GM19035 (cell line): ENCODE measurements around the gene CDK13.
A peak's percentile ranks its signal among the peaks of the same experiment; 100 is the strongest.

ENCODE experiments used
- ATAC-seq: cut with Tn5 transposase; IDR thresholded peaks from one replicate; pipeline ENCODE4 v1.9.1; 2021; ENCODE audit not compliant: unreplicated experiment

The CDK13 gene

DNA sequence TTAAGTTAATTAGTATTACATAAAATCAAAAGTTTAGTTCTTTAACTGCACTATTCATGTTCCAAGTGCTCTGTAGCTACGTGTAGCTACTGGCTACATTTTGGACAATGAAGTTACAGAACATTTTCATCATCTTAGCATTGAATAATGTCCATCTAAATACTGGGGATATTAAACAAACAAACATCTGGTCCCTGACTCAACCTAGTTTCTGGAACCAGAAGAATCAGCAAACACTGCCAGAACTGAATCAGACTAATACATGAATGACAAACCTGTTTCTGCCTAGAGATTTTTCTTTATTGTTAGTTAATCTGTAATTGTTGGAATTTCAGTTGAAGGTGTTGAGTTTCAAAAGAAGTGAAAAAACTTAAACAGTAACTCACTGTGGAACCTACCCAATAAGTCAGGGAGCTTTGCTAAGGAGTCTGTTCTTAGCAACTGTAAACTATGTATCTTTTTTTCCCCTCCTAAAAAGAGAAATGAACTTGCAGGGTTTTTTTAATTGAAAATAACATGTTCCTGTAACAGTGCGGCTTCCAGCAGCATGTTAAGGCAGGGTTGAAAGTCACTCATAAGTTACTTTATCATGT, 58.3 kb downstream of the CDK13 start:
- no peak for ATAC-seq

DNA sequence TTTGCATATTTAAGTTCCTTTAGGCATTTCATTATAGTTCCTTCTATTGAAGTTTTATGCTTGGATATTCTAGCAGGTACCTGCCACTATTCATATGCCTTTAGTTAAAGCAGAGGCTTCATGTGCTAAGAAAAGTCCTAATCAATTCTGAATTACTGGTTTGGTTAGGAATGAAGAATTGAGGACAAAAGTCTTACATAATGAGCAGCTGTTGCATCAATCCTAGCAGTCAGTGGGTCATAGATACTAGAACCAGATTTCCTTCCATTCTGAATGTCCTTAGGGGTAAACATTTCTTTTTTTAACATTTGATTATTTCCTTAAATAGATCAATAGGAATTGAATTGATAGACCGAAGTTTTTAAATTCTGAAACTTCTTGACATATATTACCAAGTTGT, 59.2 kb downstream of the CDK13 start:
- no peak for ATAC-seq

DNA sequence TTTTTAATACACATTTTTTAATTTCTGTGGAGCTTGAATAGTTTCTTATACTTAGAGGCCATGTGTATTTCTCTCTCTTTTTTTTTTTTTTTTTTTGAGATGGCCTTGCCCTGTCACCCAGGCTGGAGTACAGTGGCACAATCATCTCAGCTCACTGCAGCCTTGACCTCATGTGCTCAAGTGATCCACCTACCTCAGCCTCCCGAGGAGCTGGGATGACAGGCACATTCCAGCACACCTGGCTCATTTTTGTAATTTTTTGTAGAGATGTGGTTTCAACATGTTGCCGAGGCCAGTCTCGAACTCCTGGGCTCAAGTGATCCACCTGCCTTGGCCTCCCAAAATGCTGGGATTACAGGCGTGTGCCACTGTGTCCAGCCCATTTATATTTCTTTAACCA, 64.3 kb downstream of the CDK13 start:
- ATAC-seq = no peak

DNA sequence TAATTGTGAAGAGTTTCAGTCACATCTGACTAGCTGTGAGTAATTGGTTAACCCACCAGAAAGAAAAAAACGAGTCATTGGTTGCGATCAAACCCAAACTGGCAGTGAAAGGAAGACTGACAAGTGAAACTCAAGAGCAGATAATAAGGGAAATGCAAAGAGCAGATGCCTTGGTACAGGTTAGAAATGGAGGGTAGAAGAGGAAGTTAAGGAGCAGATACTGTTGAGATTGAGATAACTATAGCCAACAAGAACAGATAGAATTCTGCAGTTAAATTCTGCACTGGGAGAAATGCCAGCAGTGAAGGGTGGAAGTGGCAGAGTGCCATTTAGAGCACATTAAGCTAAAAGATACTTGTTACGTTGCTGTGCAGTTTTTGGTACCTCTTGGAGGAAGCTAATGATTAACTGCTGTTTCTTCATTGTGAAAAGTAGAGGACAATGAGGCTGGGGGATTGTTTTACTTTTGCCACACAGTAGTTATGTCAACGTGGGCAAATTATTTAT, 65.8 kb downstream of the CDK13 start:
- peak; percentile 81 for ATAC-seq

DNA sequence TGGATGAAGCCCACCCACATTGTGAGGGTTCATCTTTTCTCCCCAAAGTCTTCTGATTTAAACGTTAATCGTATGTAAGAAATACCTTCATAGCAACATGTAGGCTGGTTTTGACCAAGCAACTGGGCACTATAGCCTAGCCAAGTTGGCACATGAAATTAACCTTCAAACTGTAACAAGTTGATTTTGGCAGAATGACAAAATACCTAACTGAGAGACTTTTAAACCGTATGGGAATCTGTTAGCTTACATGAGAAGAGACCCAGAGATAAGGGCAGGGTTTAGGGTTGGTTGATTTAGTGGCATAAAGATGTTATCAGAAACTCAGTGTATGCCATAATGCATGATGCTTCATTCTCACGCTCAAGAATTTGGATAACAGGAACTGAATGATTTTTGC, 69.5 kb downstream of the CDK13 start:
- ATAC-seq = no peak

DNA sequence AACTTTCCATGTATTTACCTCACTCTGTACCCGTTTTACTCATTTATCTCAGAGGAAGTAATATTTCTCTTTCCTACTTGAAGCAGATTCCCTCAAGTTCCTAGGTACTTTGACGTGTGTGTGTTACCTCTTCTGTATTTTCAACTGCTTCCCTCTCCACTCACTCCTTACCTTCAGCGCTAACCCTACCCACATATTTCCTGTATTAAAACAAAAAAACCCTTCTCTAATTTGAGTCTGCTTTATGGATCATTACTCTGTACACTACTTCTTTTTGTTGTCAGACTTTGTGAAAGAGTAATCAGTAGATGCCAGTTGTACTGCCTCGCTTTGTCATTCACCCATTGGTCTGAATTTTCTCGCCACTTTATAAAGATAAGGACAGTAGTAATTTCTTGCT, 74.0 kb downstream of the CDK13 start:
- ATAC-seq = no peak

DNA sequence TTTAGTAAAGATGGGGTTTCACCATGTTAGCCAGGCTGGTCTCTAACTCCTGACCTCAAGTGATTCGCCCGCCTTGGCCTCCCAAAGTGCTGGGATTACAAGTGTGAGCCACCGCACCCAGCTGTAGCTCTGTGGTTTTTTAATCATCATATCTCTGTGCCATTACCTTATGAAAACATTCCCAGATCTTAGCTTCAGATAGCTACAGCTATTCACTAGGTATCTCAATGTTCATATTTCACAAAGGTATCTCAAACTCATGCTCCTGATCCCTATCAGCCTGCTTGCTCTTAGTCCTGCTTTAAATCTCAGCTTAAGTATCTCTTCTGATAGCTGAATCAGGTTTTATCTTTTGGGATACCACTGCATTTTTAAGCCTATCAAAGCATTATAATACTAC, 74.8 kb downstream of the CDK13 start:
- no peak for ATAC-seq

DNA sequence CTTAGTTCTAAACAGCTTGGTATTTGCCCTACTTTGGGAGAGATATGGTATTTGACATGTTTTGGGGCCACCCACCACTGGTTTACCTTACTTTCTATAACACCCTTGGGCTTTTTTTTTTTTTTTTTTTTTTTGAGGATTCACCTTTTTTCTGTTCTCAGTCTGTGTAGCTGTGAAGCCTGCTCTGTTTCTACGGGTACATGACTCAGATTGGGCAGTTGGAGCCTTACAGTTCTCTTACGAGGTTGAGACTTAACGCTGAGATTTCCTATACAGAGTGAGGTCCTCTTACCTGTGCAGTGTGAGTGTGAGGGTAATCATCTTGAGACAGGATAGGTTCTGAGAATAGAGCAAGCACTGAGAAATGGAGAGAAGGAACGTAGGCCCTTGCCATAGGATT, 77.5 kb downstream of the CDK13 start:
- peak; percentile 56 for ATAC-seq

DNA sequence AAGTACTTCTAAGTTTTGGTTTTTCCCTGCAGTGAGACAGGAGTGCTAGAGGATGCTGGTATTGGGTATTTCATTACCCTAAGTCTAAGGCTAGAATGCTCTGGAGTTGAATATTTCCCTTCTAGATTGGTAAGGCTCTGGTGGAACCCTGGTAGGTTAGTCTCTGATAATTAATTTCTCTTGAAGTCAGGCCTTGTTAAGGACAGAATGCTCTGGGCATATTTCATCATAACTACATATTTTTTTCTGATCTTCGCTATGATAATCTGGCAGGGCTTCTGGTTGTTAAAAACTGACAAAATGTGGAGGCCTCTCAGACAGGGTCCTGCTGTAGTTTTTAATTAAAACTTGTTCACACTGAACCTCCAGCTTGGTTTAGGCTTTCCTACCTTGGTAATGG, 83.8 kb downstream of the CDK13 start:
- no peak for ATAC-seq

DNA sequence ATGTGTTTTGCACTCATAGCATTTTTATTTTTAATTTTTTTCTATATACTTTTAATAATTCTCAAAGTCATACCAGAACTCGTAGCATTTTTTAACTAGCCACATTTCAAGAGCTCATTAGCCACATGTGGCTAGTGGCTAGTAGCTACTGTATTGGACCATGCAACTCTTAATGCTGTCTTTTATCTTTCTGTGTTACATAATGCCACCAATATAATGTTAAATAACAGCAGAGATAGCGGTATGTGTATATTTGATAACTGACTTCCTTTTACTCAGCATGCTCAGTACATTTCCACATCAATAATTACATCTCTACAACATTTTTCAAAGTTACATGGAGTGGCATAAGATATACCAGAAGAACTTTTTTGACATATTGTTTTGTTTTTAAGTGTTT, 91.4 kb downstream of the CDK13 start:
- no peak for ATAC-seq

DNA sequence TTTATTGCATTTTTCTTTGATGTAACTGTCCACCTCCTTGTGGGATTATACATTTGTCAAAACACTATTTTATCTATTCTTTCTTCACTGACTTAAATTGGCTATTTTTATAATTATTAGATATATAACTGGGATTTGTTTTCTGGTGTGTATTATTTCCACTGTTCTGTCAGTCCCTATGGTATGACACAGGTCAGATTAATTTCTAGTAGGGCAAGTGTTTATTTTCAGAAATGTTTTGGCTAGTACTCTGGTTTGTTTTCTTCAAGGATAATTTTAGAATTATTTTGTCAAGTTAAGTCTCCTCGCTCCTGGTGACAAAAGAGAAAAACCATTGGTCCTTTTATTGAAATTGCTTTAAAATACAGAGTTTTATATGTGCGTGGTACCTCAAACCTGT, 93.1 kb downstream of the CDK13 start:
- no peak for ATAC-seq

DNA sequence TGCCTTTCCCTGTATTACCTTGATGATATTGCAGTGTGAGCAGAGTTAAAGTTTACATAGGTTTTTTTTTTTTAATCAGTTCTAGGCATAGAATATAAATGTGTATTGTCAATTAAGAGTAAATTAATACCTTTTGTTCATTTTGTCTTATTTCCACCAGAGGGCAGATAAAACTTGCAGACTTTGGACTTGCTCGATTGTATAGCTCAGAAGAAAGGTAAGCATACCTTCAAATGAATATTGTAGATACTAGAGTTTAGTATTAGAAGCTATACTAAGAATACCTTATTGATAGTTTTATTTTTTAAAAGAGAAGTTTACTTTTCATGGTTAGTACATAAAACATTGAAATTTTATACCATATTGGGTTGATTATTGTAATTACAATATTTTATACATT, 97.6 kb downstream of the CDK13 start:
- no peak for ATAC-seq

DNA sequence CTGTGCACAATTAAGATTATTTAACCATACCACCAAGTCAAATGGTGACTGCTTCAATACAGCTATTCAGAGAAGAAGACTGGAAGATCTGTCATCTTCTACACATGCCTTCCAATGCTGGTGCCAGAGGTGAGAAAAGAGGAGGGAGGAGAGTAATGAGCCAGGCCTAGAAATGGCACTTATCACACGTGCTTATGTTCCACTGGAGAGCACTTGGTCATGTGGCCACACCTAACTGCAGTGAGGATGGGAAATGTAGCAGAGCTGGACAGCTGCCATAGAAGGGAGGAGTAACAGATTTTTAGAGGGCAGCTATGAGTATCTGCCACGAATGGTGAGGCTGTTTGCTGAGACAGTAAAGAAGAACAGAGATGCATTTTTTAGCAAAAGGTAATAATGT, 107.2 kb downstream of the CDK13 start:
- ATAC-seq = no peak

DNA sequence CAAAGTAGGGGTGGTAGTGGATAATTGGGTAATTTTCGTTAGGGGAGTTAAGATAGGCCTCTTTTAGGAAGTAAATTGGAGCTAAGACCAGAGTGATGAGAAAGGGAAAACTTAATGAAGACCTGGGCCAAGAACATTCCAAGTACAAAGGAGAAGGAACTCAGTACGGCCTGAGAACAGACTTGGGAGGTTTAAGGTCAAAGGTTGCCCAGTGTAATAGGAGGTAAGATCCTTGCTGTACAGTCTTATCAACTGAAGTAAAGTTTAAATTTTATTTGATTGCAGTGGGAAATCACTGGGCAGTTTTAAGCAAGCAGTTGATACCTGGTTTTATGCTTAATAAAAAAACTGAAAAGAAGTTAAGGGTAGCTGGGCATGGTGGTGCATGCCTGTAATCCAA, 108.0 kb downstream of the CDK13 start:
- no peak for ATAC-seq

DNA sequence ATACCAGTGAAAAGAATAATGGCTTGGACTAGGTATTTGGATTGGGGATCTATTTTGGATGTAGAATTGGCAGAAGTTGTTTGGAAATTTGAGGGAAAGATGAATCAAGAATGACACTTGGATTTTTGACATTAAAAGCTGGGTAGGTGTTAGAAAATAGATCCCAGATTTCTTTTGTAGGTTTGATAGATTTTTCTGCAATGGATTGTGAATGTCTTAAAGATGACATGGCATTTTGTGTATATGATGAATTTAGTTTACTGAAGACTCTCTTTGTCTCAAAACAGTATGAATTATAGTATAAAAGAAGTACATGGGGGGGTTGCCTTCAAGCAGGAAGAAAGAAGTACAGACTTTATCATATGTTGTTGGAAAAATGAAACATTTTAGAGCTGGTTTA, 108.6 kb downstream of the CDK13 start:
- no peak for ATAC-seq

DNA sequence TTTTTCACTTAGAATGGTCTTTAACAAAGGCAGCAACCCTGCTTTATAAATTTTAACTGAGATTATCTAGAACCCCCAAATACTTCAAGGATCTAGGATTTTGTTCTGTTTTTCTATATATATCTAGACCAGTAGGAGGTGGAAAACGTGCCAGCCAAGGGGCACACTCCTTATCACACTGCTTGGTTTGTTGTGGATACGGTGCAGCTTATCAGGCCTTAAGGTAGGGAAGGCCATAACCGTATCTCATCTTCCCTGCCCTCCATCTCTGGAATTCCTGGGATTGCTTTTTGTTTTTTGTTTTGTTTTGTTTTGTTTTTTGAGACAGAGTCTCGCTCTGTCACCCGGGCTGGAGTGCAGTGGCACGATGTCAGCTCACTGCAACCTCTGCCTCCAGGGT, 109.0 kb downstream of the CDK13 start:
- ATAC-seq = no peak

DNA sequence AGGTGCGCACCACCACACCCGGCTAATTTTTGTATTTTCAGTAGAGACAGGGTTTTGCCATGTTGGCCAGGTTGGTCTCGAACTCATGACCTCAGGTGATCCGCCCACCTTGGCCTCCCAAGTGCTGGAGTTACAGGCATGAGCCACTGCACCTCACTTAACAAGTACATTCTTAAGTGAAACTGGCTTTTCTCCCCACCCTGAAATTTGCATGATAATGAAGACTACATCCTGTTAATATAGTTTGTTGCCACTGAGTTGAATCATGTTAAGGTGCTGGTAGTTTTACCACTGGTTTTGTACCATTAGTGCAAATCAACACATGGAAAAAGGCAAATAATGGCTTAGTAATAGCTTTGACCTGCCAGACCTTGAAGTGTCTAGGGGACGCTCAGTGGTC, 122.2 kb downstream of the CDK13 start:
- ATAC-seq = no peak

DNA sequence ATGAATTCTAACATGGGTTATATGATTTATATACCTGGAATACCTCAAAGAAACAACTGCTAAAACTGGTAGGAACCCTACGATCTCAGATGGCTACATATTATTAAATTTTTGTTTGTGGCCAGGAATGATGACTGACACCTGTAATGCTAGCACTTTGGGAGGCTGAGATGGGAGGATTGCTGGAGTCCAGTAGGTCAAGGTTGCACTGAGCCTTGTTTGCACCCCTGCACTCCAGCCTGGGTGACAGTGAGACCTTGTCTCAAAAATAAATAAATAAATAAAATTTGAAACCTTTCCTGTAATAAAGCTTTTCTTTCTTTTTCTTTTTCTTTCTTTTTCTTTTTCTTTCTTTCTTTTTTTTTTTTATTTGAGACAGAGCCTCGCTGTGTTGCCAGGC, 123.2 kb downstream of the CDK13 start:
- no peak for ATAC-seq

DNA sequence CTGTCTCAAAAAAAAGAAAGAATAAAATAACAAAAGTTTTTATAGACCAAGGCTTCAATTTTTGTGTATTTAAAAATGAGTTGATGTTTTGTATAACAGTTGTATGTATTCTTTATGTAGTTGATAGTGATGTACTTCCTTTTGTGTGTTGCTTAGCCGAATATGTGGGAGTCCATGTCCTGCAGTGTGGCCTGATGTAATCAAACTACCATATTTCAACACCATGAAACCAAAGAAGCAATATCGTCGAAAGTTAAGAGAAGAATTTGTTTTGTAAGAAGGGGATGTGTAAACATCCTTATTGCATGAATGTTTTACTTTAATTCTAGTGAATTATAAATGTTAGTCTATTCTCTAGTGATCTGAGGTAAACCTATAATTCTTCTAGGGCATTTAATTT, 127.8 kb downstream of the CDK13 start:
- ATAC-seq = no peak

DNA sequence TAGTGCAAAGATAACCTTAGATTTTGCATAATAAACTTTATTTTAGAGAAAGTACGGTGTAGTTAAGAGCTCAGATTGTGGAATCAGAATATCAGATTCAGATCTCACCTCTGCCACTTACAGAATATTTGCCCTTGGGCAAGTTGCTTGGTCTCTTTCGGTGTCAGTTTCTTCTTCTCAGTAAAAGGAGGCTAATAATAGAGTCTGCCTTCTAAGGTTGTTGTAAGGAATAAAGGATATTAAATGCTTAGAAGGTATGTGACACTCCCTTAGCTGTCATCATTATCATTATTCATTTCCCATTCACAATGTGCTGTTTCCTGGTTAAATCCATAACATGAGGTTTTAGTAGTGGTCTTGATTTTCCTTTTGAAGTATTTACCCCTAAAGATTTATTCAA, 142.1 kb downstream of the CDK13 start:
- no peak for ATAC-seq

DNA sequence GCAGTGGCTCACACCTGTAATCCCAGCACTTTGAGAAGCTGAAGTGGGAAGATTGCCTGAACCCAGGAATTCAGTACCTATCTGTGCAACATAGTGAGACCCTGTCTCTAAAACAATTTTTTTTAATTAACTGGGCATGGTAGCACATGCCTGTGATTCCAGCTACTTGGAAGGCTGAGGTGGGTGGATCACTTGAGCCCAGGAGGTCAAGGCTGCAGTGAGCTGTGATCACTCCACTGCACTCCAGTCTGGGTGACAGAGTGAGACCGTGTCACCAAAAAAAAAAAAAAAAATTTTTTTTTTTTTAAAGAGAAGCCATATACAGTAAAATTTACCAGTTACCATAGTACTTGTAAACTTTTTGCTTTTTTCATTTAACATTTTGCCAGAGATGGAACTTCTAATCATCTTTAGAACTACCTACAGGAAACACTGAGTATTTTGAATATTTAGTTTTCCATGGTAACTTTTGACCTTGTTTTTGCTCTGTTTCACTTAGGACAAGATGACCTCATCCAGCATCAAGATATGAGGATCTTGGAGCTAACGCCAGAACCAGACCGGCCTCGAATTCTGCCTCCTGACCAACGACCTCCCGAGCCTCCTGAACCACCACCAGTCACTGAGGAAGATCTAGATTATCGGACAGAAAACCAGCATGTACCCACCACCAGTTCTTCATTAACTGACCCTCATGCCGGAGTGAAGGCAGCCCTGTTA, 143.7 kb downstream of the CDK13 start:
- ATAC-seq = no peak

DNA sequence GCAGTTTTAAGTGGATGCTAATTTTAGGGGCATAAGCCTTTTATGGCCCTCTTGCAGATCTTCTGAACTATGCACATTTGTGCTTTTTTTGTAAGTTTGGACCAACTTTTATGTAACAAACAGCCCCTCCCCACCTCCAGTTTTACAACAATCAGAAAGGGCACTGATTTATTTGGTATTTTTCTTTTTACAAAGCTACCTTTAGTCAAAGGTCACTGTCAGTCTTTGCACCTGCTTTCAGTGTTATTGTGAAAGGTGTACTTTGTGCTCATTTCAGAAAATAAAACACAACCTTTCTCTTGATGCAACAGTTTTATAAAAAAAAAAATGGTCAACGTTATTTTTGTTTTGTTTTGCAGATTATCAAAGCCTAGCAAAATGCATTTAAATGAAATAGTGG, 145.2 kb downstream of the CDK13 start:
- ATAC-seq = no peak
